HEK293T (cell line): Measurements from ENCODE around the gene TSPYL2.

Experiments
- BHLHE40 ChIP-seq: fragments of 450-650 bp; IDR thresholded peaks from 2 replicates; pipeline ENCODE4 v1.6.1; 2016; ENCODE audit warnings: mild to moderate bottlenecking, moderate library complexity, borderline replicate concordance
- ELF4 ChIP-seq: fragments of 450-650 bp; IDR thresholded peaks from 2 replicates; pipeline ENCODE4 v1.6.1; 2017; ENCODE audit warnings: antibody characterized with exemption
- FOXA1 ChIP-seq: fragments of 450-650 bp; IDR thresholded peaks from 2 replicates; pipeline ENCODE4 v1.6.1; 2016; ENCODE audit warnings: mild to moderate bottlenecking
- FOXK2 ChIP-seq: fragments of 450-650 bp; IDR thresholded peaks from 2 replicates; pipeline ENCODE4 v1.6.1; 2016; ENCODE audit warnings: mild to moderate bottlenecking
- FOXM1 ChIP-seq: fragments of 450-650 bp; IDR thresholded peaks from 2 replicates; pipeline ENCODE4 v1.6.1; 2017; ENCODE audit warnings: mild to moderate bottlenecking, borderline replicate concordance
- HDGF ChIP-seq: fragments of 450-650 bp; IDR thresholded peaks from 2 replicates; pipeline ENCODE4 v1.6.1; 2017; ENCODE audit warnings: antibody characterized with exemption, borderline replicate concordance
- L3MBTL2 ChIP-seq: fragments of 450-650 bp; conservative IDR thresholded peaks from 2 replicates; pipeline ENCODE4 v1.6.1; 2016; ENCODE audit warnings: mild to moderate bottlenecking
- LEF1 ChIP-seq: fragments of 450-650 bp; IDR thresholded peaks from 2 replicates; pipeline ENCODE4 v1.6.1; 2017; ENCODE audit warnings: mild to moderate bottlenecking, borderline replicate concordance
- PKNOX1 ChIP-seq: fragments of 450-650 bp; IDR thresholded peaks from 2 replicates; pipeline ENCODE4 v1.6.1; 2016
- SP1 ChIP-seq: fragments of 450-650 bp; IDR thresholded peaks from 2 replicates; pipeline ENCODE4 v1.6.1; 2017
- SUZ12 ChIP-seq: fragments of 450-650 bp; IDR thresholded peaks from 2 replicates; pipeline ENCODE4 v1.6.1; 2016; ENCODE audit warnings: mild to moderate bottlenecking
- TARDBP ChIP-seq: fragments of 450-650 bp; IDR thresholded peaks from 2 replicates; pipeline ENCODE4 v1.6.1; 2016
- ZNF384 ChIP-seq: fragments of 450-650 bp; IDR thresholded peaks from 2 replicates; pipeline ENCODE4 v1.6.1; 2016

GRCh38 chrX:53128097-53128749 is 46.1 kb downstream of the TSPYL2 start:
- TF ChIP-seq SUZ12 (no peak), FOXM1 (no peak), LEF1 (no peak), TARDBP (no peak), PKNOX1 (no peak), ZNF384 (no peak), L3MBTL2 (no peak), HDGF (no peak), ELF4 (no peak), SP1 (no peak), FOXK2 (no peak), BHLHE40 (no peak), FOXA1 (no peak)
